ENCODE measurements around the gene FHDC1.

The FHDC1 gene

GRCh38 chr4:152936446-152937335 is 568 bp downstream of the FHDC1 start:
- peaks cover 72% of the 10 kb centered on the region for H3K27me3 ChIP-seq (ENCODE audit: insufficient read depth, low read length)
- no peaks in the 10 kb centered on the region for H3K36me3 ChIP-seq (ENCODE audit: insufficient read depth, low read length)
- no peak overlapping the region for H3K27ac ChIP-seq (ENCODE audit: low read depth, low read length)
- peak overlapping the region; percentile 75 for H2AFZ ChIP-seq (ENCODE audit: low read length, unreplicated experiment)
- no peaks in the 10 kb centered on the region for H3K79me2 ChIP-seq (ENCODE audit: control insufficient read depth, insufficient read depth, low read length, unreplicated experiment)
- H3K4me1 ChIP-seq (ENCODE audit: control insufficient read depth, insufficient read depth, low read length, unreplicated experiment): no peaks in the 10 kb centered on the region
- peak overlapping the region; percentile 78 for H3K4me3 ChIP-seq (ENCODE audit: low read depth, low read length)

- Histone ChIP-seq H3K27ac (ENCODE audit: low read depth, low read length) (no peak overlapping the region), H3K36me3 (ENCODE audit: insufficient read depth, low read length) (no peaks in the 10 kb centered on the region), H3K27me3 (ENCODE audit: insufficient read depth, low read length) (peaks cover 76% of the 10 kb centered on the region), H2AFZ (ENCODE audit: low read length, unreplicated experiment) (peak overlapping the region; percentile 75), H3K4me3 (ENCODE audit: low read depth, low read length) (peak overlapping the region; percentile 78), H3K4me1 (ENCODE audit: control insufficient read depth, insufficient read depth, low read length, unreplicated experiment) (no peaks in the 10 kb centered on the region), H3K79me2 (ENCODE audit: control insufficient read depth, insufficient read depth, low read length, unreplicated experiment) (no peaks in the 10 kb centered on the region)
Observed at GRCh38 chr4:152937336-152938236, 1.5 kb downstream of the FHDC1 start.

- H3K4me3 ChIP-seq (ENCODE audit: low read depth, low read length): peak overlapping the region; percentile 78
- no peak overlapping the region for H3K27ac ChIP-seq (ENCODE audit: low read depth, low read length)
- H3K27me3 ChIP-seq (ENCODE audit: insufficient read depth, low read length): peaks cover 76% of the 10 kb centered on the region
- H3K36me3 ChIP-seq (ENCODE audit: insufficient read depth, low read length): no peaks in the 10 kb centered on the region
- no peaks in the 10 kb centered on the region for H3K4me1 ChIP-seq (ENCODE audit: control insufficient read depth, insufficient read depth, low read length, unreplicated experiment)
- no peak overlapping the region for H2AFZ ChIP-seq (ENCODE audit: low read length, unreplicated experiment)
- H3K79me2 ChIP-seq (ENCODE audit: control insufficient read depth, insufficient read depth, low read length, unreplicated experiment): no peaks in the 10 kb centered on the region
Observed at GRCh38 chr4:152938237-152938947, 2.3 kb downstream of the FHDC1 start.

- H3K79me2 ChIP-seq (ENCODE audit: control insufficient read depth, insufficient read depth, low read length, unreplicated experiment): no peaks in the 10 kb centered on the region
- H3K4me1 ChIP-seq (ENCODE audit: control insufficient read depth, insufficient read depth, low read length, unreplicated experiment): no peaks in the 10 kb centered on the region
- H3K27ac ChIP-seq (ENCODE audit: low read depth, low read length): no peak overlapping the region
- no peak overlapping the region for H2AFZ ChIP-seq (ENCODE audit: low read length, unreplicated experiment)
- H3K36me3 ChIP-seq (ENCODE audit: insufficient read depth, low read length): no peaks in the 10 kb centered on the region
- H3K4me3 ChIP-seq (ENCODE audit: low read depth, low read length): no peak overlapping the region
- peaks cover 72% of the 10 kb centered on the region for H3K27me3 ChIP-seq (ENCODE audit: insufficient read depth, low read length)
Observed at GRCh38 chr4:152939621-152940020, 3.5 kb downstream of the FHDC1 start.

GRCh38 chr4:152940461-152940860 is 4.3 kb downstream of the FHDC1 start:
- H3K27ac ChIP-seq (ENCODE audit: low read depth, low read length): no peak overlapping the region
- no peak overlapping the region for H2AFZ ChIP-seq (ENCODE audit: low read length, unreplicated experiment)
- H3K4me1 ChIP-seq (ENCODE audit: control insufficient read depth, insufficient read depth, low read length, unreplicated experiment): no peaks in the 10 kb centered on the region
- peaks cover 63% of the 10 kb centered on the region for H3K27me3 ChIP-seq (ENCODE audit: insufficient read depth, low read length)
- H3K79me2 ChIP-seq (ENCODE audit: control insufficient read depth, insufficient read depth, low read length, unreplicated experiment): no peaks in the 10 kb centered on the region
- no peaks in the 10 kb centered on the region for H3K36me3 ChIP-seq (ENCODE audit: insufficient read depth, low read length)
- H3K4me3 ChIP-seq (ENCODE audit: low read depth, low read length): no peak overlapping the region

GRCh38 chr4:152941411-152941810 is 5.3 kb downstream of the FHDC1 start:
- Histone ChIP-seq H3K27me3 (ENCODE audit: insufficient read depth, low read length) (peaks cover 54% of the 10 kb centered on the region), H3K27ac (ENCODE audit: low read depth, low read length) (no peak overlapping the region), H3K79me2 (ENCODE audit: control insufficient read depth, insufficient read depth, low read length, unreplicated experiment) (no peaks in the 10 kb centered on the region), H3K36me3 (ENCODE audit: insufficient read depth, low read length) (no peaks in the 10 kb centered on the region), H2AFZ (ENCODE audit: low read length, unreplicated experiment) (no peak overlapping the region), H3K4me3 (ENCODE audit: low read depth, low read length) (no peak overlapping the region), H3K4me1 (ENCODE audit: control insufficient read depth, insufficient read depth, low read length, unreplicated experiment) (no peaks in the 10 kb centered on the region)

- Histone ChIP-seq H3K27me3 (ENCODE audit: insufficient read depth, low read length) (peaks cover 46% of the 10 kb centered on the region), H3K36me3 (ENCODE audit: insufficient read depth, low read length) (no peaks in the 10 kb centered on the region), H2AFZ (ENCODE audit: low read length, unreplicated experiment) (no peak overlapping the region), H3K27ac (ENCODE audit: low read depth, low read length) (no peak overlapping the region), H3K4me3 (ENCODE audit: low read depth, low read length) (no peak overlapping the region), H3K79me2 (ENCODE audit: control insufficient read depth, insufficient read depth, low read length, unreplicated experiment) (no peaks in the 10 kb centered on the region), H3K4me1 (ENCODE audit: control insufficient read depth, insufficient read depth, low read length, unreplicated experiment) (no peaks in the 10 kb centered on the region)
Observed at GRCh38 chr4:152942346-152942745, 6.2 kb downstream of the FHDC1 start.

GRCh38 chr4:152943672-152944071 is 7.5 kb downstream of the FHDC1 start:
- H3K4me3 ChIP-seq (ENCODE audit: low read depth, low read length): no peak overlapping the region

GRCh38 chr4:152944666-152945320 is 8.7 kb downstream of the FHDC1 start:
- Histone ChIP-seq H2AFZ (ENCODE audit: low read length, unreplicated experiment) (no peak overlapping the region), H3K79me2 (ENCODE audit: control insufficient read depth, insufficient read depth, low read length, unreplicated experiment) (no peaks in the 10 kb centered on the region), H3K27ac (ENCODE audit: low read depth, low read length) (no peak overlapping the region), H3K4me1 (ENCODE audit: control insufficient read depth, insufficient read depth, low read length, unreplicated experiment) (no peaks in the 10 kb centered on the region), H3K27me3 (ENCODE audit: insufficient read depth, low read length) (peaks cover 38% of the 10 kb centered on the region), H3K36me3 (ENCODE audit: insufficient read depth, low read length) (no peaks in the 10 kb centered on the region), H3K4me3 (ENCODE audit: low read depth, low read length) (no peak overlapping the region)

More at GRCh38 chr4:152943672-152944071, 7.5 kb downstream of the FHDC1 start:
- Histone ChIP-seq H3K36me3 (ENCODE audit: insufficient read depth, low read length) (no peaks in the 10 kb centered on the region), H3K4me1 (ENCODE audit: control insufficient read depth, insufficient read depth, low read length, unreplicated experiment) (no peaks in the 10 kb centered on the region), H3K79me2 (ENCODE audit: control insufficient read depth, insufficient read depth, low read length, unreplicated experiment) (no peaks in the 10 kb centered on the region), H3K27ac (ENCODE audit: low read depth, low read length) (no peak overlapping the region), H3K27me3 (ENCODE audit: insufficient read depth, low read length) (peaks cover 41% of the 10 kb centered on the region), H2AFZ (ENCODE audit: low read length, unreplicated experiment) (no peak overlapping the region)

- no peak overlapping the region for H2AFZ ChIP-seq (ENCODE audit: low read length, unreplicated experiment)
- H3K27ac ChIP-seq (ENCODE audit: low read depth, low read length): no peak overlapping the region
- no peaks in the 10 kb centered on the region for H3K79me2 ChIP-seq (ENCODE audit: control insufficient read depth, insufficient read depth, low read length, unreplicated experiment)
- peaks cover 38% of the 10 kb centered on the region for H3K27me3 ChIP-seq (ENCODE audit: insufficient read depth, low read length)
- no peak overlapping the region for H3K4me3 ChIP-seq (ENCODE audit: low read depth, low read length)
- no peaks in the 10 kb centered on the region for H3K36me3 ChIP-seq (ENCODE audit: insufficient read depth, low read length)
- H3K4me1 ChIP-seq (ENCODE audit: control insufficient read depth, insufficient read depth, low read length, unreplicated experiment): no peaks in the 10 kb centered on the region
Observed at GRCh38 chr4:152945639-152946038, 9.5 kb downstream of the FHDC1 start.

Data from ACC112 (cell line).